IPS-NIHi7 (cell line): Measurements from ENCODE around the gene SMAD6.

ENCODE experiments used
- DNase-seq: peaks from one replicate; pipeline ENCODE4 v3.0.0; 2012; ENCODE audit warnings: mixed read lengths; ENCODE audit errors: extremely low spot score

Gene SMAD6

DNA sequence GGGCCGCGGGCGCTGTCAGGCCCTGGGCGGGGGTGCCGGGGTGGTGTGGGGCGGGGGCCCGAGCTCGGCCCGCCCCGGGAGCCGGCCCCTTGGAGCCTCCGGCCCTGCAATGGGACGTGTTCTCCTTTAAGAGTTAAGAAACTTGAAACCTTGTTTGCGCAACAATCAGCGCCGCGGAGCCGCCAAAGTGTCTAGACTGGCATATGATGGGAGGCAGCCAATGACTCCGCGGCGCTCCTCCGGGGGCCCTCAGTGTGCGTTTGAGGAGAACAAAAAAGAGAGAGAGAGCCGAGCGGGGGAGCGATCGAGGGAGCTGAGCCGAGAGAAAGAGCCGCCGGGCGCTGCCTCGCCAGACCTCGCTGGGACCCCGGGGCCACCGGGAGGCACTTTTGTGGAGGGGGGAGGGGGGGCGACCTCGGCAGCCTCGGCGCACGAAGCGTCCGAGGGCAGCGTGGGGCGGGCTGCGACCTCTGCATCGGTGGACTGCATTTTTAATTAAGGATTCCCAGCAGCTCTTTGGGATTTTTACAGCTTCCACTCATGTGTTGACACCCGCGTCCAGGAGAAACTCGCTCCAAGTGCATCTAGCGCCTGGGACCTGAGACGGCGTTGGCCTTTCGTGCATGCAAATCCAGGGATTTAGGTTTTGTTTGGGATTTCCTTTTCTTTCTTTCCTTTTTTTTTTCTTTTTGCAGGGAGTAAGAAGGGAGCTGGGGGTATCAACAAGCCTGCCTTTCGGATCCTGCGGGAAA, at the start of gene SMAD6:
Gene SMAD6, plus strand, starts transcription at position 202 of the 752 bp plus-strand sequence. CDS start 1,023 bp downstream, outside the sequence.
- DNase-seq, result peak; percentile 81

DNA sequence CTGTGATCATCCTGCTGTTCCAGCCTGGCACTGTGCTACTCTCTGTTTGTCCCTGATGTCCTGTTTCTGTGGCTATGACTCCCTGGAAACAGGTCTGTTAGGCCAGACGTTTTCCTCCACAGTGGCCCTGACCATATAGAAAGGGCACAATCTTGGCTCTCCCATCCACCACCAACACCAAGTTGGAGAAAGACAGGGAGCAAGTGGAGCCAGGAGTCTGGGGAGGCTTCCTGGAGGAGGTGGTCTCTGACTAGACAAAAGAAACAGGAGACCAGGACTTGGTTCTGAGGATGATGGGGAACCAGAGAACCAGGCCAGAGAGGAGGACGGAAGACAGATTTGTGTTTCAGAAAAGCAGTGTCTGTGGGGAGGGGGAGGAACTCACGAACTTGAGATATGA, 49.2 kb upstream of the SMAD6 start:
- no peak for DNase-seq

DNA sequence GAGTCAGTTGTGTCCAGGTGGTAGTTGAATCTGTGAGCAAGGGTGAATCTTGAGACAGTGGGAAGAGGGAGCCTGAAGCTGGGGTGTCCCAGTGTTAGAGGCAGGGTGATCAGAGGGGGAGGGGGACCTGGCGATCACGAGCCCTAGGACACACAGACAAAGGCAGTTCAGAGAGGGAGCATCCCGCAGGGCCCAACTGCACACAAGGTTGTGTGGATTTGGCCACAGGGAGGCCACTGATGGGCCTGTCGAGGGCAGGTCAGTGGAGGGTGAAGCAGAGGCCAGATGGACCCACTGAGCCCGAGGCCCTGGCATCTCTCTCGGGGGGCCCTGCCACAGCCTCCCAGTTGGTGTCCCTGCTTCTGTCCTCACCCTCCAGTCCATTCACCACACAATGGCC, 48.6 kb upstream of the SMAD6 start:
- no peak for DNase-seq

- DNase-seq, result no peak
These were observed 48.2 kb upstream of the SMAD6 start for GRCh38 chr15:66653852-66654251.

- no peak for DNase-seq
These were observed 47.7 kb upstream of the SMAD6 start for GRCh38 chr15:66654361-66654738.

GRCh38 chr15:66654739-66655375, 47.2 kb upstream of the SMAD6 start:
- peak; percentile 62 for DNase-seq

DNA sequence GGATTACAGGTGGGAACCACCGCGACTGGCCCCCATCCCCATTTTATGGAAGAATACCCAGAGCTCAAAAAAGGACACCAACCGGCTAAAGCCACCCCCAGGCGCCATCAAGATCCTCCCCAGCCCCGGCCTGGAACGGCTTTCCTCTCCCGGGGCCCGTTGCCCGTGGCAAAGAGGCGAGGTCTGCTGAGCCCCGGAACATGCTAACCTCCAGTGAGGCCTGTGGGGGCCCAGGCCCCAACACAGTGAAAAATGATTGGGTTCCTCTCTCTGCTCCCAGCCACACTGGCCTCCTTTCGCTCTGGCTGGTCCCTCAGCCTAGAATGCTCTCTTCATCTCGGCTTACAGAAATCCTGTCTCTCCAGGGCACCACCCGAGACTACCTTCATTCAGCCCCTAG, 46.5 kb upstream of the SMAD6 start:
- DNase-seq, result no peak

GRCh38 chr15:66655997-66656396, 46.0 kb upstream of the SMAD6 start:
- DNase-seq, result no peak

DNA sequence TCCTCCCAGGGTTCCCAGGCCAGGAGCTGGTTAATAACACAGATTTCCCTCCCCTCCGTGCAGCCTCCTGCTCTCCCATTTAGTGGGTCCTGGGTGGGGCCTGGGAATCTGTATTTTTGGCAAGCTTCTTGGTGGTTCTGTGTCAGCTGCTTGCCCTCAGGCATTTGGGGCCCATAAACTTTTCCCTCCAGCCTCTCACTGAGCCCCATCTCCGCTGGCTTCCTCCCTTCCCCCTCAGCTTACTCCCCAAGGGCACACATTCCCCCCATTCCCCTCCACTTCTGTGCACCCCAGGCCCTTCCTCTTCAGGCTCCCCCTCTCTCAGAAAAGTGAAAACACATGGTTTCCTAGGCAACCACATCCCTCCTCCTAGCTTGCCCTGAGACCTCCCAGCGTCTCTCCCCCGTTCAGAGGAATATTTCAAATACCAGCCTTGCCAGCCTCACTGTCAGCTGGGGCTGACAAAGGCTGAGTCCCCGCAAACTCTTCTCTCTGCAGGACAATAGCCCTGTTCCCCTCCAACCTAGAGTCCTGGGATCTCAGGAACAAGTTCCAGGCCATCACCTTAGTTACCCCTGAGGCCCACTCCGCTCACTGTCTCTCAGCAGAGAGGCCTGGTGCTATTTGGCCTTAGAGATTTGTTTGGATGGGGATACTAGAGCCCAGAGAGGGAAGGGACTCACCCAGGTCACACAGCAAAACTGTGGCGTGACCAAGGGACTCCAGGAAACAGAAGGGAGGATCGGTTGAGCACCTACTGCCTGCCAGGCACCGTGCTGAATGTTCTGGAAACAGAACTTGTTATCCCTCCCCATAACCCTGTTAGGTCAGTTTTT, 44.6 kb upstream of the SMAD6 start:
- peak; percentile 72 for DNase-seq

DNA sequence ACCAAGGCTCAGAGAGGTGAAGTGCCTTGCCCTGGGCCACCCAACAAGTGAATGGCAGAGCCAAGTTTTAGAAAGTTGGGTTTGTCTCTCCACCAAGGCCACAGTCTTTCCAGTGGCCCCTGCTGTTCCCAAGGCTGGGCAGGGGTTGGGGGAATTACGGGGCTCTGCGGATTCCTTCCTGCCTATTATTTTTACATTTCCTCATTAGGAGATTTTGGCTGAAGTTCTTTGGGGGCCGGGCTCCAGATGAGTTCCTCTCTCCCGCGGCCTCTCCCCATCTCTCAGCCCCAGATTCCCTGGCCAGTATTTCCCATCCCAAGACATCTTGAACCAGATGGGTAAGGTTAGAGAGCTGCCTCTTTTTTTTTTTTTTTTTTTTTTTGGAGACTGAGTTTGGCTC, 44.0 kb upstream of the SMAD6 start:
- no peak for DNase-seq

GRCh38 chr15:66658855-66659254, 43.2 kb upstream of the SMAD6 start:
- no peak for DNase-seq

DNA sequence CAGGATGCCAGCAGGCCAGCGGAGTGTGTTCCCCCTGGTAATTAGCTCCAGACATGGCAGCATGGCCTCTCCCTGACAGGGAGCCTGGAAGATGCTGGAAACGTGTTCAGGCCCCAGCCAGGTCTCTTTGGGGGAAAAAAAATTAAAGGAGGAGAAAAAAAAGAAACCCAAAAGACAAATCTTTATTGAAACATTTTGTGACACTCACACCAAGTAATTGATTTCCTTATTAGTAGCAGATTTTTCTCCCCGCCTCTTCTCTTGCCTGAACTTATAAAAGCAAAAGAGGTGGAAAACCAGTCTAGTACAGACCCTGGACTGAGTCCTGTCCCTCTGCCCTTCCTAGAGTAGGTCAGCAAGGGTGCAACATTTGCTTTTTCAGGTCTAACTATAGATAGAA, 42.7 kb upstream of the SMAD6 start:
- DNase-seq, result no peak

DNA sequence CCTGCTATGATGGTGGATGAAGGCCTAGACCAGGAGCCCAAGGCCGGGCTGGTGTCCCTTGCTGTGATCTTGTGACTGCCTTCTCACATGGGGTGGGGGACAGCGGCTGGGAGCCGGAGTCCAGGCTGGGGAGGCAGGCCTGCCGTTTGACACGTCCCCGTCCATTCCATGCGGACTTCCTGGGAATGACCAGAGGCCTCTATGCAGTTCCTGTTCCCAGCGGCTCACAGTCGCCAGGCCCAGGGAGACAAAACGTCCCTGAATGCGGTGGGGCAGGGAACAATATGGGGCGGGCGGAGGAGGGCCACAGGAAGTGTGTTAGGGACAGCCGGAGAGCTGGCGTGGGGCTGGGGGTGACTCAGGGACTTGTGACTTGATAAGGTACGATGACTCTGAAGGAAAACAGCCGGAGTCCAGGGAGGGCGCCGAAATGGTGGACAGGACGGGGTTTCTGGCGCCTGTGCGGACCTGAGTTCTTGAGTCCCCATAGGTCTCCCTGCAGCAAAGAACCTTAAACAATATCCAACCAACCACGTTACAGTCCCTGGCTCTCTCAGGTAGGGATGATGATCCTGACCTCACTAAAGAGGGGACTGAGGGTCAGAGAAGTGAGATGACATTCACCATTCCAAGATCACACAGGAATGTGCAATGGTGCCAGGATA, 40.5 kb upstream of the SMAD6 start:
- DNase-seq, result no peak

DNA sequence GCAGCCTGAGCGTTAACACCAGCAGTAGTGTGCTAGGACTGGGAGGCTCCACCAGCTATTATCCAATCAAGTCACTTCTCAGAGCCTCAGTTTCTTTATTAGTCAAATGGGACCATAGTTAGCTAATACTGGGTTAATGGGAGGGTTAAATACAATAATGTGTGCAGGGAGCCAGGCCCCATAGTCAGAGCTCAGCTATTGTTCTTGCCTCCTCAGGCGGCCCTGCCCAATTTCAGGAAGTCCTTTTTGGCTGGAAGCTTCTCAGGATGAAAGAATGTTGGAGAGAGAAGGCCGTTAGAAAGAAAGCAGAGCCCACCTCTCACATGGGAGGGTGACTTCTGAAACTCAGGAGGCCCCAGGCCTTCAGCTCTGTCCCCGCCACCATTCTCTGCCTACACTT, 39.5 kb upstream of the SMAD6 start:
- DNase-seq, result no peak

DNA sequence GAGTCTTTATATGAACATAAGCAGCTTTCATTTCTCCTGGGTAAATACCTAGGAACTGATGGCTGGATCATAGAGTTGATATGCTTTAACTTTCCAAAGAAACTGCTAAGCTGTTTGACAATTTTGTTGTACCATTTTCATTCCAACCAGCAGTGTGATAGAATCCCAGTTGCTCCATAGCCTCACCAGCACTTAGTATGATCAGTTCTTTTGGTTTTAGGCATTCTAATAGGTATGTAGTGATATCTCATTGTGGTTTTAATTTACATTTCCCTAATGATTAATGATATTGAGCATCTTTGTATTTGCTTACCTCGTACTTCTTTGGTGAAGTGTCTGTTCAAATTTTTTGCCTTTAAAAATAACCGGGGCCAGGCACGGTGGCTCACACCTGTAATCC, 38.4 kb upstream of the SMAD6 start:
- no peak for DNase-seq

- no peak for DNase-seq
These were observed 31.9 kb upstream of the SMAD6 start for GRCh38 chr15:66670175-66670574.

GRCh38 chr15:66670762-66671580, 31.1 kb upstream of the SMAD6 start:
- peak; percentile 96 for DNase-seq

GRCh38 chr15:66672867-66673266, 29.2 kb upstream of the SMAD6 start:
- DNase-seq, result no peak

- peak; percentile 91 for DNase-seq
These were observed 28.4 kb upstream of the SMAD6 start for GRCh38 chr15:66673410-66674322.

DNA sequence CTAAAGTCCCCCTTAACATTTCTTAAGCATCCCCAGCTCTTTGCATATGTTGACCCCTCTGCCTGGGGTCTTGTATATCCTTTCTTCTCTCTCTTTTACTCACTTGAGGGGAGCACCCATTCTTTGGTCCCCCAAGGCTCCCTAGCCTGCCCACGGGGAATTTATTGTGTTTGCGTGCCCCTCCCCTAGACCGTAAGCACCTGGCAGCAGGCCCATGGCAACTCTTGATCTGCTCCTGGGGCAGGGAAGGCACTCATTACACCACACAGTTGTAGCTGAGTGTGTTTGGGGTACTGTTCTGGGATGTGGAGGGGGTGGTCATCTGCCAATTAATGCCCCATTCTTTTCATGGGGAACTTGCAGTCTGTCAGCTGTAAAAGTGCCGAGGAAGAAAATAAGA, 27.3 kb upstream of the SMAD6 start:
- DNase-seq, result no peak
